MM.1S (cell line): ENCODE data around the gene SLC1A1.

Experiments used
- EZH2 ChIP-seq: fragments of 300-600 bp; sonication (generic); optimal IDR thresholded peaks from 2 replicates; pipeline ENCODE3; 2017; ENCODE audit warnings: low read depth, mild to moderate bottlenecking, antibody characterized with exemption, low read length, mixed read lengths
- EZH2phosphoT487 ChIP-seq: fragments of 300-600 bp; sonication (generic); IDR thresholded peaks from 2 replicates; pipeline ENCODE4 v1.6.1; 2018; ENCODE audit warnings: antibody characterized with exemption, low read length
- TF ChIP-seq, protein P1 (sequence below): fragments of 300-600 bp; sonication (generic); IDR thresholded peaks from 2 replicates; pipeline ENCODE4 v1.5.1; 2016; ENCODE audit warnings: antibody characterized with exemption, low read length, mixed read lengths

DNA sequence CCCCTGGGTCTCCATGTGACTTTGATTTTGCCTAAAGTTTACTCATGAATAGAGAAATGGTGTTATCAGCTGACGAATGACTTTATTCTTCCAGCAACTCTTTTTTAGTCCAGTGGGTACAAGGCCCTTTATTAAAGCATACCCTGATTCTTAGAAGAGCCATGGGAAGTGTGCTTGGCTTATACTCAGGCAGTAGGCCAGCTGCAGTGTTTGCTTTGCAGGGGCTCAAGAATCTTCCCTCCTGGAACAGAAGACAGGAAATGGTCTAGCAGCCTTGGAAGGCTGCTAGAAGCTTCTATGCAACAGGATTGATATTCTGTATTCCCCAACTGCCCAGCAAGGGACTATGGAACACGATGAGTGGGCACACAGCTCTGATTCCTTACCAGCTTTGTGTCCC lies 98.5 kb downstream of the SLC1A1 start:
- TF ChIP-seq, protein P1, sequence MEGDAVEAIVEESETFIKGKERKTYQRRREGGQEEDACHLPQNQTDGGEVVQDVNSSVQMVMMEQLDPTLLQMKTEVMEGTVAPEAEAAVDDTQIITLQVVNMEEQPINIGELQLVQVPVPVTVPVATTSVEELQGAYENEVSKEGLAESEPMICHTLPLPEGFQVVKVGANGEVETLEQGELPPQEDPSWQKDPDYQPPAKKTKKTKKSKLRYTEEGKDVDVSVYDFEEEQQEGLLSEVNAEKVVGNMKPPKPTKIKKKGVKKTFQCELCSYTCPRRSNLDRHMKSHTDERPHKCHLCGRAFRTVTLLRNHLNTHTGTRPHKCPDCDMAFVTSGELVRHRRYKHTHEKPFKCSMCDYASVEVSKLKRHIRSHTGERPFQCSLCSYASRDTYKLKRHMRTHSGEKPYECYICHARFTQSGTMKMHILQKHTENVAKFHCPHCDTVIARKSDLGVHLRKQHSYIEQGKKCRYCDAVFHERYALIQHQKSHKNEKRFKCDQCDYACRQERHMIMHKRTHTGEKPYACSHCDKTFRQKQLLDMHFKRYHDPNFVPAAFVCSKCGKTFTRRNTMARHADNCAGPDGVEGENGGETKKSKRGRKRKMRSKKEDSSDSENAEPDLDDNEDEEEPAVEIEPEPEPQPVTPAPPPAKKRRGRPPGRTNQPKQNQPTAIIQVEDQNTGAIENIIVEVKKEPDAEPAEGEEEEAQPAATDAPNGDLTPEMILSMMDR, result no peak
- TF ChIP-seq EZH2, result no peak
- no peak for TF ChIP-seq EZH2phosphoT487
